Measurements from ENCODE around the gene ZC3H14.

DNA sequence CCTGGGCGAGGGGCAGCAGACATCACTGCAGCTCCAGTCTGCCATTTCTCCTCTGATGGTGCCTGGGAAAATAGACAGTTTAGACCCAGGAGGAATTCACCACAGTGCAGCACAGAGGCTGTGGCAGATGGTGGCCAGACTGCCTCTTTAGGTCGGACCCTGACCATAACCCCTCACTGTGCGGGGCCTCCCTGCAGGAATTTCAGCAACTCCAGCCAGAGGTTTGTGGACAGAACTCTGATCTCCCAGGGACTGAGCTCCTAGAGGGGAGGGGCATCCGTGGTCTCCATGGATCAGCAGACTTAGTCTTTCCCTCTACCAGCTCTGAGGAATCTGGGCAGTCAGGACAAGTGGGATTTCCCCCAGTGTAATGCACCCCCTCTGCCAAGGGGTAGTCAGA lies 106.5 kb downstream of the ZC3H14 start:
- TF ChIP-seq JUN (IDR thresholded peaks at IDR 0.05; ENCODE audit: borderline replicate concordance, low read depth, low read length) (no peak), JUN (CRISPR knock-in tag; IDR thresholded peaks at IDR 0.05; ENCODE audit: borderline replicate concordance) (no peak), ESRRA (IDR thresholded peaks at IDR 0.05; ENCODE audit: borderline replicate concordance, low read depth) (no peak), YY1 (IDR thresholded peaks at IDR 0.05; ENCODE audit: borderline replicate concordance in 1 of 3, control insufficient read depth in 1 of 3, extremely low read depth in 1 of 3, insufficient read depth in 3 of 3, insufficient read length in 1 of 3, insufficient replicate concordance in 2 of 3, low read depth in 1 of 3, low read length in 2 of 3) (no peak), KAT7 (CRISPR knock-in tag; IDR thresholded peaks at IDR 0.05; ENCODE audit: borderline replicate concordance) (no peak), ZFP36 (IDR thresholded peaks at IDR 0.05; ENCODE audit: low read depth, low read length, partially characterized antibody) (no peak), ZNF274 (IDR thresholded peaks at IDR 0.05; ENCODE audit: borderline replicate concordance, low read depth, low read length) (no peak), POLR2A (conservative IDR thresholded peaks at IDR 0.05) (no peak), HEY1 (CRISPR knock-in tag; IDR thresholded peaks at IDR 0.05; ENCODE audit: borderline replicate concordance) (no peak), SMAD1 (IDR thresholded peaks at IDR 0.05; ENCODE audit: low read depth, low read length, partially characterized antibody) (no peak), GTF2F1 (IDR thresholded peaks at IDR 0.05; ENCODE audit: low read depth, low read length) (no peak), MAFK (IDR thresholded peaks at IDR 0.05; ENCODE audit: low read length) (no peak), ZNF324 (CRISPR knock-in tag; IDR thresholded peaks at IDR 0.05) (no peak)
- TF ChIP-seq, protein P1, sequence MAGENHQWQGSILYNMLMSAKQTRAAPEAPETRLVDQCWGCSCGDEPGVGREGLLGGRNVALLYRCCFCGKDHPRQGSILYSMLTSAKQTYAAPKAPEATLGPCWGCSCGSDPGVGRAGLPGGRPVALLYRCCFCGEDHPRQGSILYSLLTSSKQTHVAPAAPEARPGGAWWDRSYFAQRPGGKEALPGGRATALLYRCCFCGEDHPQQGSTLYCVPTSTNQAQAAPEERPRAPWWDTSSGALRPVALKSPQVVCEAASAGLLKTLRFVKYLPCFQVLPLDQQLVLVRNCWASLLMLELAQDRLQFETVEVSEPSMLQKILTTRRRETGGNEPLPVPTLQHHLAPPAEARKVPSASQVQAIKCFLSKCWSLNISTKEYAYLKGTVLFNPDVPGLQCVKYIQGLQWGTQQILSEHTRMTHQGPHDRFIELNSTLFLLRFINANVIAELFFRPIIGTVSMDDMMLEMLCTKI (IDR thresholded peaks at IDR 0.05; ENCODE audit: partially characterized antibody): no peak

Measured in K562 (cell line).